Spleen (tissue), 11 donors: Measurements from ENCODE around the gene SYNM. TPM values are rescaled to one million over a fixed set of nuclear protein-coding genes. Genes with fewer than 3 reads are reported as not detected.
"Not testable (repeated sequence)": the region's sequence is repeated elsewhere in the genome, so short reads cannot be mapped to it uniquely, and the experiment has no call there.

Experiments
- DNase-seq: peaks from one replicate; pipeline ENCODE4 v3.0.0-alpha.2; 2020
- H3K27ac ChIP-seq, 8 donors: fragments of 200-600 bp; sonication (generic) in 7 of 8; 1 replicate in 4 of 8; 2 replicates in 4 of 8; pipeline versions ENCODE4 v1.5.0 to v1.8.0; 2016 to 2021; ENCODE audit warnings: inconsistent platforms in 4 of 8, mild to moderate bottlenecking in 4 of 8, moderate library complexity in 1 of 8
- H3K27me3 ChIP-seq, 7 donors: fragments of 200-600 bp; sonication (generic) in 6 of 7; replicated peaks in 1 of 7; 1 replicate in 4 of 7; 2 replicates in 3 of 7; pipeline versions ENCODE4 v1.5.0 to v1.8.0; 2016 to 2021; ENCODE audit warnings: inconsistent platforms in 3 of 7, mild to moderate bottlenecking in 1 of 7
- H3K36me3 ChIP-seq, 6 donors: fragments of 200-600 bp; sonication (generic) in 5 of 6; 1 replicate in 4 of 6; 2 replicates in 2 of 6; pipeline versions ENCODE4 v1.5.0 to v1.8.0; 2016 to 2021; ENCODE audit warnings: inconsistent platforms in 2 of 6
- H3K4me1 ChIP-seq, 6 donors: fragments of 200-600 bp; sonication (generic) in 5 of 6; 1 replicate in 3 of 6; 2 replicates in 3 of 6; pipeline versions ENCODE4 v1.5.0 to v1.8.0; 2016 to 2021; ENCODE audit warnings: inconsistent platforms in 3 of 6
- H3K4me3 ChIP-seq, 8 donors: fragments of 200-600 bp; sonication (generic) in 7 of 8; 1 replicate in 4 of 8; 2 replicates in 4 of 8; pipeline versions ENCODE4 v1.5.0 to v1.8.0; 2016 to 2021; ENCODE audit warnings: inconsistent platforms in 4 of 8, mild to moderate bottlenecking in 4 of 8, moderate library complexity in 2 of 8
- H3K9me3 ChIP-seq, 8 donors: fragments of 200-600 bp; sonication (generic) in 7 of 8; 1 replicate in 4 of 8; 2 replicates in 4 of 8; pipeline versions ENCODE4 v1.5.0 to v1.8.0; 2016 to 2021; ENCODE audit warnings: inconsistent platforms in 4 of 8
- CTCF ChIP-seq, 11 experiments: fragments of 200-600 bp in 7 of 11; fragments of 450-650 bp in 4 of 11; sonication (generic) in 4 of 11; IDR thresholded peaks in 8 of 11; conservative IDR thresholded peaks in 3 of 11; 1 replicate in 7 of 11; 2 replicates in 4 of 11; pipeline versions ENCODE4 v1.4.0 to v1.8.0; 2016 to 2021; ENCODE audit warnings: antibody characterized with exemption in 11 of 11, inconsistent platforms in 4 of 11, mild to moderate bottlenecking in 1 of 11
- POLR2A ChIP-seq, 3 donors: fragments of 450-650 bp; IDR thresholded peaks; one replicate each; pipeline ENCODE4 v1.5.1; 2017; ENCODE audit warnings: antibody characterized with exemption in 3 of 3, mild to moderate bottlenecking in 1 of 3
- POLR2AphosphoS5 ChIP-seq, 3 donors: sonication (generic); formaldehyde crosslinking; IDR thresholded peaks; one replicate each; pipeline ENCODE4 v1.5.1; 2017; ENCODE audit warnings: antibody characterized with exemption in 3 of 3
- WGBS, 5 donors: extraction: QIAGEN DNeasy Blood & Tissue Kit in 3 of 5; methylation state at CpG; one replicate each; pipeline versions ENCODE4 v1.1.5 to v1.1.7; 2013 to 2018; 5-methylcytosine and 5-hydroxymethylcytosine counted together
- intact Hi-C: fragments of 100-400 bp; cut with DNase I; formaldehyde crosslinking; loops from one replicate; pipeline ENCODE4 v1.15.0; 2023; ENCODE audit warnings: low total_unique reads
- polyA plus RNA-seq, 3 donors: library from polyadenylated mRNA; stranded (reverse); fragments of 200-250 nt; gene quantifications; one replicate each; pipeline ENCODE4 v1.2.1, GENCODE V29; 2013
- total RNA-seq, 7 donors: library from RNA; depleted of rRNA in 3 of 7; stranded (reverse); fragments of >200 nt in 3 of 7; fragmentation: NEBNext Ultra II Directional in 4 of 7; extraction: Animal tissue kit (Norgen Biotek cat#: 25700) in 4 of 7; gene quantifications; one replicate each; pipeline versions ENCODE4 v1.1.0 to v1.2.1, GENCODE V29; 2016 to 2021
- donor health status: healthy with polysubstance abuse.
- donor health status: DM: no; HTN: no; CAD: no; lungs with moderate emphysema.
- donor health status: DM: no; HTN: no; CAD: no.
- donor health status: Bipolar disorder and iron deficiency.
- donor health status: healthy.
- donor health status: DM: no; HTN: no; CAD: no.
- donor health status: DM: yes; HTN: yes; CAD: no.

The SYNM gene
- total and polyA plus RNA-seq, 10 donors: 3.3 to 10.7 (median 4.1) TPM

- Histone ChIP-seq H3K36me3 (no peaks in the 10 kb centered on the region), H3K9me3 (no peaks in the 10 kb centered on the region), H3K27me3 (peaks cover 0 to 44% (median 23%) of the 10 kb centered on the region in 7 donors), H3K27ac (no peak overlapping the region), H3K4me1 (peaks cover 5 to 35% (median 26%) of the 10 kb centered on the region in 6 donors), H3K4me3 (no peak overlapping the region)
- intact Hi-C loops: no loop called here
- WGBS, 5 donors: 83 to 92% (median 85%) methylated on average over 10 of the region's 10 CpGs
- DNase-seq: peak; percentile 46
- no peak for TF ChIP-seq POLR2A (IDR thresholded peaks at IDR 0.05)
- TF ChIP-seq CTCF (IDR thresholded peaks at IDR 0.05 in 8 of 11, conservative IDR thresholded peaks at IDR 0.05 in 3 of 11): no peak
- TF ChIP-seq POLR2AphosphoS5 (IDR thresholded peaks at IDR 0.05): no peak
Observed at GRCh38 chr15:99109555-99110021, 4.7 kb downstream of the SYNM start.

GRCh38 chr15:99110093-99110492, 5.2 kb downstream of the SYNM start:
- no peaks in the 10 kb centered on the region for H3K36me3 ChIP-seq
- peaks cover 5 to 30% (median 20%) of the 10 kb centered on the region in 6 donors for H3K4me1 ChIP-seq
- intact Hi-C loops: no loop called here
- WGBS, 5 donors: 84 to 93% (median 89%) methylated on average over 12 of the region's 12 CpGs
- no peak overlapping the region for H3K27ac ChIP-seq
- no peak overlapping the region for H3K4me3 ChIP-seq
- H3K27me3 ChIP-seq: peaks cover 0 to 39% (median 17%) of the 10 kb centered on the region in 7 donors
- no peaks in the 10 kb centered on the region for H3K9me3 ChIP-seq
- TF ChIP-seq CTCF (IDR thresholded peaks at IDR 0.05 in 8 of 11, conservative IDR thresholded peaks at IDR 0.05 in 3 of 11): no peak
- no peak for TF ChIP-seq POLR2AphosphoS5 (IDR thresholded peaks at IDR 0.05)
- TF ChIP-seq POLR2A (IDR thresholded peaks at IDR 0.05): no peak
- DNase-seq: no peak

GRCh38 chr15:99110581-99111320, 5.9 kb downstream of the SYNM start:
- DNase-seq: no peak
- H3K27ac ChIP-seq: no peak overlapping the region
- TF ChIP-seq POLR2A (IDR thresholded peaks at IDR 0.05) (no peak), POLR2AphosphoS5 (IDR thresholded peaks at IDR 0.05) (no peak), CTCF (IDR thresholded peaks at IDR 0.05 in 8 of 11, conservative IDR thresholded peaks at IDR 0.05 in 3 of 11) (no peak)
- no peaks in the 10 kb centered on the region for H3K9me3 ChIP-seq
- WGBS, 5 donors: 59 to 67% (median 65%) methylated on average over 8 of the region's 8 CpGs
- intact Hi-C loops: no loop called here
- peaks cover 3 to 25% (median 16%) of the 10 kb centered on the region in 6 donors for H3K4me1 ChIP-seq
- no peaks in the 10 kb centered on the region for H3K36me3 ChIP-seq
- H3K4me3 ChIP-seq: no peak overlapping the region
- peaks cover 0 to 32% (median 11%) of the 10 kb centered on the region in 7 donors for H3K27me3 ChIP-seq

- H3K36me3 ChIP-seq, DNase-seq, intact Hi-C loops, H3K4me3 ChIP-seq, H3K9me3 ChIP-seq, H3K27ac ChIP-seq: not testable (repeated sequence)
- Histone ChIP-seq H3K27me3 (peaks cover 0 to 24% (median 3%) of the 10 kb centered on the region in 7 donors), H3K4me1 (peaks cover 0 to 16% (median 7%) of the 10 kb centered on the region in 6 donors)
- WGBS, 5 donors: 85 to 93% (median 90%) methylated on average over 8 of the region's 8 CpGs
Observed at GRCh38 chr15:99111641-99112040, 6.8 kb downstream of the SYNM start.
